ENCODE results near the gene HNRNPA2B1.
"Not testable (repeated sequence)": the region's sequence is repeated elsewhere in the genome, so short reads cannot be mapped to it uniquely, and the experiment has no call there.

HNRNPA2B1 gene

DNA sequence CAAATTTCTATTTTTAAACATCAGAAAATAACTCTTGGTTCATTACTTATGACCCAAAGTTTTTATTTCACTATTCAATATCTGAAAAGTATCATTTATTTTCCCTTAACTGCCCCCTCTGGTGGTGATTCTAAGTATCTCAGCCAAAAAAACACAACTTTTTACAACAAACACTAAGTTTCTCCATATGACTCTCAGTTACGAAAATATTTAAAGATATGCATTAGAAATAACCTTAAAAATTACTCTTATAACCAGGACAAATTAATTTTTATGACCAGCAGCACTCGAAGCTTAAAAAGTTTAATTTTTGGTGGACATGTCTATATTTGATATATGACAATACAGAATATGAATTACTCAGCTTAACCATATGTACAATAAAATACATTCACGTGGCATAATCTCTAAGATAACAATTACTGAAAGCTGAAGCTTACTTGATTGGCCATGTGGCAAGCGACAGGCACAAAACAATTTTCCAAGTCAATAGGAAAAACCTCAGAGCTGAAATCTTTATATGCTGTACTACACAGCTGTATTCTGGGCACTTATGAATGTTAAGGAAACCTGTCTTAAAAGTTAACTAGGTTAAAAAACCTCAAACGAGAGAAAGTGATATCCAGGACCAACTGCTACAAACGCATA, 2.3 kb downstream of the HNRNPA2B1 start:
- DNase-seq (ENCODE audit: low spot score), result no peak

DNA sequence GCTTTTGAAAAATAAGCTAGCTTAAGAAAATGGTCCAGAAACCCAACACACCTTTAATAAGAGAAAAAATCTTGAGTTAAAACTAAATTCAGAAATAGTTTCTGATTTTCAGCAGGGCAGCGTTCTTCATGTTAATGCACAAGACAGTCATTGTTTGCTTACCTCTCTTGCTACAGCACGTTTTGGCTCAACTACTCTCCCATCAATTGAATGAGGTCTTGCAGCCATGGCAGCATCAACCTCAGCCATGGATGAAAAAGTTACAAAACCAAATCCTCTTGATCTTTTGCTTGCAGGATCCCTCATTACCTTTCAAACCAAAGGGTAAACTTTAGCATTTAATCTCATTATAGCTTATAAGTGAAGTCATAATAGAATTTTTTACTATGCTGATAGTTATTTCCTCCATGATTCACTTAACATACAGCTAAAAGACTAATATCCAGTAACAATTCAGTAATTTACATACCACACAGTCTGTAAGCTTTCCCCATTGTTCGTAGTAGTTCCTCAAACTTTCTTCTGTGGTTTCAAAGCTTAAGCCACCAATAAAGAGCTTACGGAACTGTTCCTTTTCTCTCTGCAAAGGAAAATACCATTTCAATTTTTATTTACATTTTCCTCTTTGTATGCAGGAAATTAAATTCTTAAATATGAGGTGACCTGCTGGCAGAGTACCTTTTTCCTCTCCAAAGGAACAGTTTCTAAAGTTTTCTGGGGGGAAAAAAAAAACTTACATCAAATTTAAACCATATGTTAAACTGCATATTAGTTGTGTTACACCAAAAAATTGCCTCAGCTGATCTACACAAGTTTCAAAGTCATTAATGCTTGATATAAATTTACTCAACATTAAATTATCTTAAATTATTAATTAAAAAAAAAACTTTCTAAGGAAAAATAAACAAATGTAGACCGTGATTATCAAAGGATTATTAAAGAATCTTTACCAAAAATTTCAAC, 3.1 kb downstream of the HNRNPA2B1 start:
- no peak for DNase-seq (ENCODE audit: low spot score)

DNA sequence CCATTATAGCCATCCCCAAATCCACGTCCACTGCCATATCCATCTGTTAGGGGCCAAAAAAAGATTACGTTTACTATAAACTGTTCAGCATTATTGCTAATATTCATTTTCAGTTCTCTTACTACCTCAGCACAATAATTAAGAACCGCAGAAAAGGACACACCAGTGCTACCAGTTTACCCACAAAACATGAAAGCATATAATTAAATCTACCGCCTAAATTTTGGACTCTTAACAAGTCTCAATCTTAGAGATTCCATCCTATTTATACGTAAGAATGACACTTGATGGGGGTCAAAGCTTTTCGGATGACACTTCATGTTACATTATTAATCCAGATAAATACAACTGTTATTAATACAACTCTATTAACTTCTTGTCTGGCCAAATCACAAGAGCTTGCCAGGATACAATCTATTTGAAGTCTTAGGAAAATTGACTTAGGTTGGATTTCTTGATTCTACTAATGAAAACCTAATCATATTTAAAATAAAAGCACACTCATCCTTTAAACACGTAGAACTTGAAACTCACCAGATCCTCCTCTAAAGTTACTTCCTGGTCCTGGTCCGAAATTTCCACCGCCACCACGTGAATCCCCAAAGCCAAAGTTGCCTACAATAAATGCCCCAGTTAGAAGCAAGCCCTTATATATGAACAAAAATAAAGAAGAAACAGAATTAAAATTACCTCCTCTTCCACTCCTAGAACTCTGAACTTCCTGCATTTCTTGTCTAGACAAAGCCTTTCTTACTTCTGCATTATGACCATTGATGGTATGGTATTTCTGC, 4.5 kb downstream of the HNRNPA2B1 start:
- no peak for DNase-seq (ENCODE audit: low spot score)

DNA sequence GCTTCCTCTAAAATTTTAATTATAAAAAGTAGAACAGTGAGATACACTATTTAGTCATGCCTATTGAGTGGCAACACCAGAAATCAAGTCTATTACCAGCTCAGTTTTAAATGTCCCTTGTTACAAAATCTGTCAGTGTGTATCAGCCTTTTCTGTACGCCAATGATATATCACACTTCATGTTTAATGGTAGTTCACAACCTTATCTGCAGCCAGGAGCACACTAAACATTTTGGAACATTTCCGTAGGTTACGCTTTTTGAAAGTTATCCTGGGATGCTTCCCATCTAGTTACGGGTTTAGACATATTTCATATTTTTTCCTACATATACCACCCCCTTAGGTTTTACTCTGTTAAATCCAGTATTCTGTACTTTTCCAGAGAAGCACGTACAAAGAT, 5.4 kb downstream of the HNRNPA2B1 start:
- DNase-seq (ENCODE audit: low spot score), result no peak

DNA sequence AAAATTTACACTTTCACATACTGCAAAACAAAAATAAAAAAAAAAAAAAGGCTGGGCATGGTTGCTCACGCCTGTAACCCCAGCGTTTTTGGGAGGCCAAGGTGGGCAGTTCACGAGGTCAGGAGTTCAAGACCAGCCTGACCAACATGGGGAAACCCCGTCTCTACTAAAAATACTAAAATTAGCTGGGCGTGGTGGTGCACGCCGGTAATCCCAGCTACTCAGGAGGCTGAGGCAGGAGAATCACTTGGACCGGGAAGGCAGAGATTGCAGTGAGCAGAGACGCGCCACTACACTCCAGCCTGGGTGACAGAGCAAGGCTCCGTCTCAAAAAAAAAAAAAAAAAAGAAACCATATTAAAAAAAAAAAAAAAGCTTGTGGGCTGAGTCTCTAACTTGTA, 5.8 kb downstream of the HNRNPA2B1 start:
- not testable (repeated sequence) for DNase-seq (ENCODE audit: low spot score)

DNA sequence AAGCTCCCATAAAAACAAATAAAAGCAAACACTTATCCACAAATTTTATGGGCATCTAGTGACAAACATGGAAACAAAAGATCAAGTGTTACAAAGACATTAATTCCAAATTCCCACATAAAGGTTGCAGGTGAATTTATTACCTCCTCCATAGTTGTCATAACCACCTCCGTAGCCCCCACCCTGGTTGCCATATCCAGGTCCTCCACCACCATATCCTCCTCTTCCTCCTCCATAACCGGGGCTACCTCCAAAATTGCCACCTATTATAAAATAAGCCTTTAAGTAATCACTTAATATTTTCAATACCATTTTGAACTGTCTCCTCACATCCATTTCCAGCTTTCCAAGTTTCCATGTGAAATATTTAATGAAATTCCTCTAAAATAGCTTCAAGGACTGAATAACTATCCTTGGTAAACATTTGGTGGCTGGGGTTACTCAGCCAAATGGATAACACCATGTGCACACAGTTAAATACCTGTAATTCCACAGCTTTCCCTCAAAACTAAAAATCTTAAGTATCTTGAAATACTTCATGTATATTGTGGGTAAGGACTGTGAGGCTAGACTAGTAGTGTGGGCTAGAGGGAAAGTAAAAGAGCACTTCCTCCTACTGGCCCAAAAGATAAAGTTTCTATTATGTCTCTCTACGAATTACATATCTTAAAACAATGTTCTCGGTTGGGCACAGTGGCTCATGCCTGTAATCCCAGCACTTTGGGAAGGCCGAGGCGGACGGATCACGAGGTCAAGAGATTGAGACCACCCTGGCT, 6.9 kb downstream of the HNRNPA2B1 start:
- DNase-seq (ENCODE audit: low spot score), result no peak

DNA sequence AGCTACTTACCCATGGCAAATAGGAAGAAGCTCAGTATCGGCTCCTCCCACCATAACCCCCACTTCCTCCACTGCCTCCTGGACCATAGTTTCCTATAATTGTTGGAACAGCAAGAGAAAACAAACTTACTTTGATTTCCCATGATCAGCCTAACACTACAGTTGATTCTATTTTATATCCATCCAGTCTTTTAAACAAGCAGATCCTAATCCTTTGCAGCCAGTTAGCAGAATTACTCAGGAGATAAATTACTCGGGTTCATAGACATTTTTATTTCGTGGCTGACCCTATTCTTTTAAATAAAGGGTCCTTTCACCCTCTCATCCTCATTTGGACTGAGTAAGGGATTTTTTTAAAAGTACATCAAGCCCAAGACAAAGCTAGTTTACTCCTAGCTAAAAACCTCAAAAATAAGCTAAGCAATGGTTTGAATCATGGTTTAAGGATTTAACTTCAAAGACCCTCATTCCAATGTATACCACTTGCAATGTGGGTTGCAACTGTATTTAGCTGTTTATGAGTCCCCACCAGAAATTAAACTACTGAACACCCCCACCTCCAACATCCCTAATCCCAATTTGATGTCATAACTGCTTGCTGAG, 8.0 kb downstream of the HNRNPA2B1 start:
- no peak for DNase-seq (ENCODE audit: low spot score)

DNA sequence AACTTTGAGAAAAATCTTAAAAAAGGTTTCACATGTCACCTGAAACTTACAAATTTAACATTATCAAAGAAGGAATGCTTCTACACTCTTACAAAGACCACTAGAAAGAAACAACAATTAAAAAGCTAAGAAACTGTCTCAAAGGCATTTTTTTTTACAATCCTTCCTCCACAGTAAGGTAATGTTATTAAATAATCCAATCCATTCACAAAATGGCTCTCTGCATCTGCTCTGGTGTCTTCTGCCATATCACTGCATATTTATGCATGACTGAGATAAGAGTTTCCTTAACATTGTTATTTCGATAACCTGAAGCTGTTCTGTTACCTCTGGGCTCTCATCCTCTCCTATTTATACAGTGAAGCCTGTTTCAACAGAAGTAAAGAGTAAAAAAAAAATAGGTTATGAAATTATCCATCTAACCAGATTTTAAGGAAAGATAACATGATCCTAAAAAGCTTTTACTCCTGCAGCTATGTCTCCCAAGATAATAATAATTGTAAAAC, 8.5 kb downstream of the HNRNPA2B1 start:
- no peak for DNase-seq (ENCODE audit: low spot score)

DNA sequence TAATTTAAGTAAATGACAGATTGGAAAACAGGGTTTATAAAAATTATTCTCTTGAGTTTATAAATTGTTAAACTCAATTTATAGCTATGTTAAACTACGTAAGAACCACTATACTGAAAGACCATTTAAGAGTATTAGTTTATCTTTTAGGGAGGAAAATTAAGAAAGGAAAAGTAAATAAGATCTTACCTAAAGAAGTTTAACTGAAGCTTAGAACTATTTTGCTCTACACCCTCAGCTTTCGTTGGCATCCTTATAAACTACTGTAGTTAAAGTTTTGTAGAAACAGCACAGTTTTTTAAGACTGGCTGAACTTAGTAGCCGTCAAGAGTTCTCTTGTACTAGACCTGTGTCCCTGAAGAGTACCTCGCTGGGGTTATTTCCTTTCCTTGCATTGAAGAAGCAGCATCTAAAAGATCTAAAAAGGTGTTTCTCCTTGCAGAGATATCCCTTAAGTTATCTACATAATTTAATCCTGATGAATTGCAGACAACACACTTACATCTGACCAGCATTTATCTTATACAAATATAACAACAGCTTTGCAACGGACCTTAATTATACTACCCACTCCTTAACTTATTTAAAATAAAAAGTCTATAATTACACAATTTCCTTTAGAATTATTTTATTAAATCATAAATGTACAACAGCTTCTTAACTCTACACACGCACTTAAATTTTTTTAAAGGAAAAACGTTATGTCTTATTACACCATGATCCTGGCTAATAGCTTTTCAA, 9.1 kb downstream of the HNRNPA2B1 start:
- DNase-seq (ENCODE audit: low spot score), result no peak

DNA sequence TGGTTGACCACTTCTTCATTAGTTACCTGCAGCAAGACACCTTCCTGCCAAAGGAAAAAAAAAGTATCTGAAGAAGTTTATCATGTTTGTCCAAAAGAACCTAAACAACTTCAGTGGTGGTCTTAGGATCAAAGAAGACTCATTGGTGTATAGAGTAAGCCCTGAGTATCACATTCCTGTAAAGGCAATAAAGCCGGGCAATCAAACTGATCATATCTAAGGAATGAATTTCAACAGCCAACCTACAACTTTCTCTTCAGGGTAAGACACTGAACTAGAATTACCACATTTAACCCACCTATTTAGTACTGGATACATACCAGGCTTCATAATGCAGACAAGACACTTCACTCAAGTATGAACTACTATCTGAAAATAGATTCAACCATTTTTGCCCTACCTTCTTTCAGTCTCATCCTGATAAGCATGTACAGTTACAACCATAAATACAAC, 10.1 kb downstream of the HNRNPA2B1 start:
- DNase-seq (ENCODE audit: low spot score), result no peak

DNA sequence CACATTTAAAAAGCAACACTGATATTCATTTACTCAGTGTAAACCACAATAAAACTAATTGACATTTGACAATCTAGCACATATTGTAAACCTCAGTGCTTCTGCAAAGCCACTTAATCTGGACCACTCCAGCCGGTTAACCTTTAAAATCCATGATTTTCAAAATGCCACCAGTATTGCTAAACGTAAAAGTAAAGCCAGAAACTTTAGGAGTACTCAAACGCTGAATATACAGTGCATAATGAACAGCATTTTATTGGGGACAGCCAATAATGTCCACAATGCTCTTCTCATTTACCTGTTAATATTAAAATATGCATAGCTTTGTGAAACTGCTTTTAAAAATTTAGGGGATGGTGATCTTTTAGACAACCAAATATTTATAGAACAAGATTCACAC, 10.8 kb downstream of the HNRNPA2B1 start:
- no peak for DNase-seq (ENCODE audit: low spot score)

DNA sequence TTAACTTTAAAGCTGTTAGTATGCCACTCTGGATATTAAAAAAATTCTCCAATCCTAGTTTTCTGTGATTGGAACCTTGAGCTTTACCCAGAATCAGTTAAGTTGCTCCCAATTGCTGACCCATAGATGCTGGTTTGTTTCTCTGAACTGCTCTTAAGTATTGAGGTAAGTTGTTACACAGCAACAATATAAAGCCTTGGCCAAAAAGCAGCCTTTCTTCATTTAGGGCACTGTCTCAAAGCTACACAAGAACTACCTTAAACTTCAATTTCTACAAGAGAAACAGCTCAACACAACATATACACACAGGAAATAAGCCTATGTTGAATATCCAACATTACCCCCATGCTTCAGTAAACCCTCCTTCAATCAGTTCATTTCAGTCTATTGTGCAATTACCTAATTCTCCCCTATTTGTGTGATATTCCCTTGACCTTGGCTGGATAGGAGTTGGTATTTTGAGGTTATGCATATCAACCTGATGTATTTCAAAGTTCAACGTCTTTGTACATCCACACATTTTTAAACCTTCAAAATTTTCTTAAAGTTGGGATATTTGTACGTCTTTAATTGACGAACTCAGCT, 11.5 kb downstream of the HNRNPA2B1 start:
- DNase-seq (ENCODE audit: low spot score), result no peak

DNA sequence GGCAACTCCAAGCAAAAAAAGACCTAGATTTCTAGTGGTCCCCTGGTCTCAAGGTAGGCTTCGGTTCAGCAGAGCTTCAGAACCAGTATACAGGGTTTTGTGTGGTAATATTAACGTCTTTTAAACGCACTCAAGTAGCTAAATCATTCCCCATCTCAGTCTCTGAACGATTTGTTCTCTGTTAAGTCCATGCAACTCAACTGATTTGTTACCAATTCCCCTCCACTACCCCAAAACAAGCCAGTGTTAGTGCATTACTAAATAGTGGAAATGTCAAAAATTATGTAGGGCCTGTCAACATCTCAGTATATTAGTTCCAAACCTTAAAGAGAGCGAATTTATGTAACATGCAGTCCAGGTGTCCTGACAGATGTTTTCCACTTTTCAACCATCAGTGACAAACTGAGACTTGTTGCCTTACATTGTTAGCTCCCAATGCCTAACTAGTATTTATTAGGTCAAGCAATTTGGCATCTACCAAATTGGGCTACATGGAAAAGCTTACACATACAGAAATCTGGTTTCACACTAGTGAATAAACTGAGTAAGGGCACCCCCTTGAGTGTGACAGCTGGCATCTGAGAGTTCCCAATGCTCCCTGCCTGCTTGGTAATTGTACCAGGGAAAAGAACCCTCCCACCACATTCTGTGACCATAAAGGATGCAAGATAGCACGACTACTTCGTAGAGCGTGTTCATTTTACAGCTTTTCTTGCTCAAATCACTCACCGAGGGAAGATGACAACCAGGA, 12.2 kb downstream of the HNRNPA2B1 start:
- no peak for DNase-seq (ENCODE audit: low spot score)

DNA sequence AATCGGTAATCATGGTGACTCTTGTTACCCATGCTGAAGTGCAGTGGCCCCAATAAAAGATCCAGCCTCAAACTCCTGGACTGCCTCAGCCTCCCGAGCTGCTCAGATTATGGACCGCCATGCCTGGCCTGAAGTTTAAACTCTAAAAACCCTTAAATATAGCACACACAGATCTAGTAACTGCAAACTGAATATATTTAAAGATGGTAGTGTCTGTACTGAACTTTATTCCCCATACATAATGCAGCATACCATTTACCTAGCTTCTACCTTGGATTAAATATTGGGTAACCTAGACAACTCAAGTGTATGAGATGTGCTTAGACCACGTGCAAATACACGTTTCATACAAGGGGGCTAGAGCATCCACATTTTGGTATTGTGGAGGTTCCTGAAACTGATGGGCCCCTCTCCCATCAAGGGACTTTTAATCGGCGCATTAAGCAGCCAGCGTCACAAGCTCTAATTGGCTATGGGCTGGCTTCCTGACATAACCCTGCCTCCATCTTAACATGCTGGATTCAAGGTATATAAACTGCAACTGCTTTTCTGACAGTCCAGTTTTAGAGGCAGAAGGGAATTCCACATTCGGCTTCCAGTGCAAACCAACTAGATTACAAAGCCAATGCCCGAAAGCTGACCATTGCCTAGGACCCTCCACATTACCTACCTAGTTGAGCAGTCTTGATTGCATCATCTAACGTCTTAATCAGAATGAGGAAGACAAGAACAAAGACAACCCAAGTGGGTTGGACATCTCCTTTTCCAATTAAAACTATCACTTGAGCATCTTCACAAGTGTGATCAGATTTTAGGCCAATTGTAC, 13.0 kb downstream of the HNRNPA2B1 start:
- no peak for DNase-seq (ENCODE audit: low spot score)

DNA sequence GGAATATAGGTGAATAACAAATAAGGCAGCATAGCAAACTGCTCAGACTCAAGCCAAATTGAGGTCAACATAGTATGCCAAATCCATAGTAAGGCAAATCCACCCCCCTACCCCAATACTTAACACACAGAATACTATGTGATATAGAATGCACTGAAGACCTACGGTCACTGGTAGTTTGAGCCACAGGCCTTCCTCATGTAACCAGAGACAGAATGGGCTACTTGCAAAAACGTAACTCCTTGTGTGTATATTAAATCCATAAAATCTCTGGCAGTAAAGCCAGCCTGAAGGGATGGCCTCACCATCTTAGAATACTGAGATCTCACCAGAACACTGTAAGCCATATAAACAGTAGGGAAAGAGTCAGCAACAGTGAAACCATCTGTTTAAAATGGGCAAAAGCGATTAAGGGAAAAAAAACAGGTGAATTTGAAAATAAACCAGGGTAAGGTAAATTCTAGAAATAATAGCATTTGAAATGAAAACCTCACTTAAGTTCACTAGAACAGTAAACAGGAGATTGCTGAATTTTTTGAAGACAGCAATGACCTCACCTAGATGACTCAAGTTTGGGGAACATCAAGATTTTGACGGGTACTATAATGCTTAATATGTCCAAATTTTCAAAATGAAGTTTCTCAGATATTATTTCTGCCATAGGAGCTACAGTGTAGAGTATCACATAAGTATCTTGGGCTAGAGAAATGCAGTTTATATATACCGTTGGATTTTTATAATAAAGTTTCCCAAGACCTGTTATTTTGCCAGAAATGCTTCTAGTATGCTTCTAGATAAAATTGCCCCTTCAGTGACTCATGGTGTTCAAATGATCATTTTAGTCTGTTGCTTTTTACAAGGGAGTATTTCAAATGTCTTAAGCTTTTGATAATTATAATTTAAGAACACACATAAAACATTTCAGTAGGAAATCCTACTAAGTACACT, 13.9 kb downstream of the HNRNPA2B1 start:
- DNase-seq (ENCODE audit: low spot score), result no peak

DNA sequence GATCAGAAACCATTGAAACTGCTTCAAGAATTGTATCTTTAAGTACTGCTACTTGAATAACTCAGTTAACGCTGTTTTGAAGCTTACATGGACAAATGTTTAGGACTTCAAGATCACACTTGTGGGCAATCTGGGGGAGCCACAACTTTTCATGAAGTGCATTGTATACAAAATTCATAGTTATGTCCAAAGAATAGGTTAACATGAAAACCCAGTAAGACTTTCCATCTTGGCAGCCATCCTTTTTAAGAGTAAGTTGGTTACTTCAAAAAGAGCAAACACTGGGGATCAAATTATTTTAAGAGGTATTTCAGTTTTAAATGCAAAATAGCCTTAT, 14.7 kb downstream of the HNRNPA2B1 start:
- DNase-seq (ENCODE audit: low spot score), result no peak

DNA sequence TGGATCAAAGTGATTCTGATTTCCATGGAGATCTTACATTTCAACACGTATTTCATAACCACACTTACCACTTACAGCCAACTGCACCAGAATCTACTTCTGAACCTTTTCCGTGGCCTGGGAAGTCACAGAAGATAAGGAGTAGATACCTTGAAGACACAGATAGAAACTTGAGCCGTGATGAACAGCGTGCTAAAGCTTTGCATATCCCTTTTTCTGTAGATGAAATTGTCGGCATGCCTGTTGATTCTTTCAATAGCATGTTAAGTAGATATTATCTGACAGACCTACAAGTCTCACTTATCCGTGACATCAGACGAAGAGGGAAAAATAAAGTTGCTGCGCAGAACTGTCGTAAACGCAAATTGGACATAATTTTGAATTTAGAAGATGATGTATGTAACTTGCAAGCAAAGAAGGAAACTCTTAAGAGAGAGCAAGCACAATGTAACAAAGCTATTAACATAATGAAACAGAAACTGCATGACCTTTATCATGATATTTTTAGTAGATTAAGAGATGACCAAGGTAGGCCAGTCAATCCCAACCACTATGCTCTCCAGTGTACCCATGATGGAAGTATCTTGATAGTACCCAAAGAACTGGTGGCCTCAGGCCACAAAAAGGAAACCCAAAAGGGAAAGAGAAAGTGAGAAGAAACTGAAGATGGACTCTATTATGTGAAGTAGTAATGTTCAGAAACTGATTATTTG, 15.3 kb downstream of the HNRNPA2B1 start:
- no peak for DNase-seq (ENCODE audit: low spot score)

All from iPS-NIHi11 (cell line).